Measurements from ENCODE around the gene IL34. TPM values are rescaled to one million over a fixed set of nuclear protein-coding genes. Genes with fewer than 3 reads are reported as not detected.

The IL34 gene
- total RNA-seq, 1 donor from 2014 or later, result 1.5 TPM

DNA sequence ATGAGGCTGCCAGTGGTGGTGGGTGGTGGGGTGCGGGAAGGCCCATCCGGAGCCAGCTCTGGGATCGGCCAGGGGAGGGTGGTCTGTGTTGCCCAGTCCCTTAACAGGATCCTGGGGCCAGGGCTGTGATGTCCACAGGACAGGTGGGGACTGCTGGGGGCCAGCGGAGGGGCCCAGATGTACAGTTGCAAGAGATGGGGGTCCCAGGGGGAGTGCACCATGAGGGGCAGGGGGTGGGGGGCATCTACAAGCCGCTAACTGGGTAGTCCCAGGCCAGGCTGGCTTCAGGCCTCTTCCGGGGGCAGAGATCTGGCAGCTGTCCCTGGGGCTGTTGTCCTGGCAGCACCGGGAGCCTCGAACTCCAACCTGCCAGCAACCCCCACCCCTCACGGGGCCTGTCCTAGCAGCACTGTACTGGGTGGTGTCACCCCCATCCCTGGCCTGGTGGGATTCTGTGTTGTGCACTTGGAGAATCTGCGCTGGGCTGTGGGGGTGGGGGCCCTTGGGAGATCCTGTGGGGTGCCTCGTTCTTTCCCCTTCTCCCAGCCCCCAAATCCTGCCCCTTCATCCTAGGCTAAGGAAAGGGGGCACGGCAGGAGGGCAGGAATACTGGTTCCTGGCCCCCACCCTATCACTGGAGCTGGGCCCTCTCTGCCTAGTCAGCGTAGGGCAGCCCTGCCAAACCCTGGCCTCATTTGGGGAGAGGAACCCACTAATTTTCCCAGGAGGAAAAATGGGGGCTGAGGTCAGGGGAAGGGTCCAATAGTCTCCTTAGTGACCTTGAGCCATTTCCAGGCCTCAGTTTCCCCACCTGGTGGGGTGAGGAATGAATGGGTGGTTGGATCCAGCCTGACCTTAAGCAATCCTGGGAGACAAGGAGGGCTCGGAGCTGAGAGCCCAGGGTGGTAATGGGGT is 38.0 kb downstream of the IL34 start:
- DNase-seq (peak; percentile 66), ATAC-seq (no peak)
- intact Hi-C loops (cut with micrococcal nuclease), result loop anchor here (10.0 kb wide), 2 partner anchors 50 to 90 kb away; no protein-coding TSS in a partner anchor

GRCh38 chr16:70685061-70685937 is 38.9 kb downstream of the IL34 start:
- intact Hi-C loops (cut with micrococcal nuclease), result loop anchor here (10.0 kb wide), 2 partner anchors 50 to 90 kb away; no protein-coding TSS in a partner anchor
- DNase-seq (peak; percentile 64), ATAC-seq (peak; percentile 1)

DNA sequence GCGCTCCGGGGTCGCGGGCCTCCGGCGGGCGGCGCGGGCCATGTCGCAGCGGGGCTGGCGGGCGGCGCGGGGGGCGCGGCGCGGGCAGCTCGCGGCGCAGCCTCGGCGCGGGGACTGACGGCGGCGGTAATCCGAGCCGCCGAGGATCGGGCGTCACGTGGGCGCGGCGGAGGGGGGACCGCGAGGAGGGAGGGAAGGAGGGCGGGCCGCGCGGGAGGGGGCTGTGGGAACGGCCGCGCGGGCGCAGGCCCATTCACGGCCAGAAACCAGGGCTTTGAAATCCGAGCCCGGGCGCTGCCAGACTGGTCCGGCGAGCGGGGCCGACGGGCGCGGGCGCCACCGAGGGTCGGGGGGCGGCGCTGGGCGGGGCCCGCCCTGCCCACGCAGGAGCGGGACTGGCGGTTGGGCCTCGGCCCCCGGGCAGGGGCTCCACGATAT is 39.6 kb downstream of the IL34 start, which contains the start of gene MTSS2:
TSS of gene MTSS2 (minus strand) at position 116 of the 438 bp plus-strand sequence. CDS start 262 bp downstream, outside the sequence.
- DNase-seq, result peak; percentile 93
- intact Hi-C loops (cut with micrococcal nuclease), result loop anchor here (10.0 kb wide), 2 partner anchors 49 to 89 kb away; no protein-coding TSS in a partner anchor
- ATAC-seq, result peak; percentile 66

DNA sequence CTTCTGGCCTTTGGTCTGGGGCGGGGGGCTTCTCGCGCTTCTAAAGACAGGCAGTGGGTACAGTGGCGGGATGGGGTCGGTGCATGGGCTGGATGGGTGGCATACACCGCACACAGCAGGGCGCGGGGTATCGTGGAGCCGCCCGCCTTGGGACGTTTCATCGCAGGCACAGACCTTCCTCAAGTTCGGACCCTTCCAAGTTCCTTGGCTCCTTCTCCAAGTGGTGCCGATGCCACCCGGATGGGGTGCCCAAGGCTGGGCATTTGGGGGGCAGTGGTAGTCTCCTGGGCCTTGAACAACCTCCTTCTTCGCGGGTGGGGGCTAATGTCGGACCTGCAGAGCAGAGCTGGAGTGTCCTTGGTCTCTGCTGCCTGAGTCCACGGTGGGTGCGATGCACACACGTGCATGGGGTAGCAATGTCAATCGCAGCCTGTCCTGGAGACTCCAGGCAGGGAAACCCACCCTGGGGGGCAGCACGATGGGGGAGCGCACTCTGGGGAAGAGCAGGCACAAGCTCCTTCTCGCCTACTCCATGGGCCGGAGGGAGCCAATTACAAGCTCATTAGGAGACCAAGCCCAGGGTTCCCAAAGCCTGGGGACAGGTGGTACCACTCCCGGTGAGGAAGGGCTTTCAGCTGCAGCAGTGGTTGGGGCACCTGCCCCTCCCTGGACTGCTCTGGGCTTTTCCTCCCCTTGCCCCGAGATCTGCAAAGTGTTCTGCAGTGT is 40.2 kb downstream of the IL34 start:
- intact Hi-C loops (cut with micrococcal nuclease), result loop anchor here (10.0 kb wide), 2 partner anchors 48 to 88 kb away; no protein-coding TSS in a partner anchor
- peak; percentile 0 for ATAC-seq
- no peak for DNase-seq

DNA sequence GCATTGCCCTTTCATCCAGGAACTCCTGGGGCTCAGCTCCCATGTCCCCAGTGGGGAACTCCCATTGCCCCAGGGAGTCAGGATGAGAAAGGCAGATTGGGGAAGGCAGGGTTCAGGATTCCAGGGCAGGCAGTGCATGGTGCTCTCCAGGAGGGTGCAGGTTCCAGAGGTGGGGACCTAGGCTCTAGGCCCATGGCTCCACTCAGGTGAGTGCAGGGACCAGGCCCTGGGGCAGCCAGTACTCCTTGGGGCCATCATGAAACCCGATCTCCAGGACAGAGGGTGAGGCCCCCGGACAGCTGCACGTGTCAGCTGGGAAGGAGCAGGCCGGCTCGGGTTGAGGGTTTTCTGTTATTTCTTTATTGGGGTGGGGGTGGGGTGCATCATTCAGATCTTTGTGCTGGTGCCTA is 40.7 kb downstream of the IL34 start:
- no peak for ATAC-seq
- DNase-seq, result peak; percentile 38
- intact Hi-C loops (cut with micrococcal nuclease), result loop anchor here (10.0 kb wide), 2 partner anchors 48 to 88 kb away; no protein-coding TSS in a partner anchor

DNA sequence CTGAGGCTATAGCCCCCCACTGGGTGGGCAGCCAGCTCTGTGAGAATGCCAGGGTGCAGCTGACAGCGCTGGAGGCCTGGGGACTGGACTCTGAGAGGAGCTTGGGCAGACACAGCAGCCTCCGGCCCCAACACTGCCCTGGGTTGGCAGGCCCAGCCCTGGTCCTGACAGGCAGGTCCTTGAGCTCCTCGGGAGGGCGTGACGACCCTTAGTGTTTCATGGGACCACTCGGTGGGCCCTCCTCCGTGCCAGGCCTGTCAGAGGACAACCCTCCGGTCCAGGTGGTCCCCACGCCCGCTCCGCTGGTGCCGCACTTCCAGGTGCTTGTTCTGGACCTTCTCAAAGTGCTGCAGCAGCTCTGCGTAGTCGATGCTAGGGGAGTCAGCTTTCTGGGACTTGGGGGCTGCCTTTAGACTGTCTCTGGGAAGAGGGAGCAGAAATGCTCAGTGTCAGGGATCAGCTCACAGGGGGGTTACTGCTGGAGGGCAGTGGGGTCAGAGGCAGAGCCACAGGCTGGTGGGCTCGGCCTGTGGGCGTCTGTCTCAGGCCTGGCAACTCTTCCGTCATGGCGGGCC is 41.4 kb downstream of the IL34 start:
- DNase-seq (peak; percentile 44), ATAC-seq (no peak)
- intact Hi-C loops (cut with micrococcal nuclease), result loop anchor here (10.0 kb wide), 2 partner anchors 47 to 87 kb away; no protein-coding TSS in a partner anchor

GRCh38 chr16:70688246-70688742 is 41.9 kb downstream of the IL34 start:
- ATAC-seq (peak; percentile 25), DNase-seq (peak; percentile 82)
- intact Hi-C loops (cut with micrococcal nuclease), result loop anchor here (10.0 kb wide), 2 partner anchors 47 to 87 kb away; no protein-coding TSS in a partner anchor

- DNase-seq (peak; percentile 73), ATAC-seq (peak; percentile 14)
- intact Hi-C loops (cut with micrococcal nuclease), result loop anchor here (10.0 kb wide), 2 partner anchors 45 to 85 kb away; no protein-coding TSS in a partner anchor
These were observed 42.9 kb downstream of the IL34 start for GRCh38 chr16:70689035-70689969.

GRCh38 chr16:70689970-70690891 is 43.9 kb downstream of the IL34 start:
- no peak for ATAC-seq
- peak; percentile 26 for DNase-seq
- intact Hi-C loops (cut with micrococcal nuclease), result loop anchor here (10.0 kb wide), 2 partner anchors 45 to 85 kb away; no protein-coding TSS in a partner anchor

DNA sequence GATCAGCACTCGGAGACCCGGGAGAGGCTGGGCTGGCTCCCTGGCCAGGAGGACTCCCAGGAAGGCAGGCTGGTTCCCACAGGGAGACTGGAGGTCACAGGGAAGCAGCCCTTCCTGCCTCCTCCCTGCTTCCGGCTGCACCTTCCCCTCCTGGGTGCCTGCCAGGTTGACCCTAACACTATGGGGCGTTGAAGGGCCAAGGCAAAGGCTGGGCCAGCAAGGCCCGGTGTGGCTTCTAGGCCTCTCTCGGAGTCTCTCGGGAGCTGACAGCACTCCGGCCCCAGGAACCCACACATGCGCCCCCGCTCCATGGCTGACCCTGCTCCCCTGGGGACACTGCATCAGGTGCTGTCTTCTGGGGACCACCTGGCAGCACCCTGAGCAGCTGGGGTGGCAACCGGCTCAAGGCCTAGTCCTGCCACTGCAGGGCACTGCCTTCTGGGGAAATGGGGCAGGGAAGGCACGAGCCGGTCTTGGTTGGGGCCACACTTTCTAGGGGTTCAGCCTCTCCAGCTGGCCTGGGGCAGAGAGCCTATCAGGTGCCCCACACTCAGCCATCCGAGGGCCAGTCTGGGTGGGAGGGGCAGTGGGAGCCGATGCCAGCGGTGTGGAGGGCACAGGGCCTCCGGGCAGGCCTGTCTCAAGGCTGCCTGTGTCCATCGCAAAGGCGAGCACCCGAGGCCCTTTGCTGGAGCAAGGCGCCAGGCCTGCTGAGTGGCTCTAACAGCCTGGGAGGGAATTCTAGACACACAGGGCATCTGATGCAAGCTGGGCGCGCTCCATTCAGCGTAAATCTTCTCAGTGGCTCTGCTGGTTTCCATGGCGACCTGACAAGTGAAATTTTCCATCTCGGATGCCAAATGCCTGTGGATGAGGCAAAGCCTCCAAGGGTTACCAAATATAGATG is 45.1 kb downstream of the IL34 start:
- peak; percentile 38 for ATAC-seq
- intact Hi-C loops (cut with micrococcal nuclease), result no loop called here
- peak; percentile 77 for DNase-seq

DNA sequence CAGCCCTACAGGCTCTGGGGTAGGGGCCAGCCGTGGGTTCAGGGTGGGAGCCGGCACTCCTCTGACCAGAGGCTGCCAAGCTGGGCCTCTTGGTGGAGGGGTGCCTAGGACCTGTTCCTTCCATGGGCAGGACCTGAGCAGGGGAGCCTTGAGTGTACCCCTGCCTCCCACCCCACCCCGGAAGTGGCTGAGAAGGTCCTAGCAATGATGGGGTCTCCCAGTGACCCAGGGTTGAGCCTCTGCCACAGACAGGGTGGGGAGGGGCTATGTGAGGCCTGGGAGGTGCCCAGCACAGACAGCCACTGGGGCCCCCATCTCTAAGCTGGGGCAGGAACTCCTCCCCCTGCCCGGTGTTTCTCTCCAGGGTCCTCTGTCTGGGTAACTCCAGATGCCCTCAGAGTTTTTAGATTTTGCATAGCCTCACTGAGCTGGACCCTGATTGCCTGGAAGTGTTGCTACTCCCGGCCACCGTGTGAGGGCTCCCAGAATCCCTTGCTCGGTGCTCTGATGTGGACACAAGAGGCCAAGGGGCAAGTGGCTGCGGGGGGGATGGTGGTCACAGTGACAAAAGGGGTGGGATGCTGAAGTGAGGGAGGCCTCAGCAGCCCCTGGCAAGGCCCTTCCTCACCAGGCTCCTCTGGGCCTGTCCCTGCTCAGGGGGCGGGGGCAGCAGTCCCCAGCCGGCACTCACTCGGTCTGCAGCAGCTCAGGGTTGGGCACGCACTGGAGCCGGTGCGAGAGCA is 45.9 kb downstream of the IL34 start:
- ATAC-seq (no peak), DNase-seq (peak; percentile 35)

GRCh38 chr16:70692873-70693671 is 46.7 kb downstream of the IL34 start:
- peak; percentile 61 for ATAC-seq

More for the DNA sequence above, 45.9 kb downstream of the IL34 start:
- intact Hi-C loops (cut with micrococcal nuclease), result no loop called here

More at GRCh38 chr16:70692873-70693671, 46.7 kb downstream of the IL34 start:
- intact Hi-C loops (cut with micrococcal nuclease), result no loop called here
- peak; percentile 81 for DNase-seq
